Cortex of kidney (tissue), 1 donor: ENCODE results near the gene SERPINH1.

Experiments used
- DNase-seq: peaks from one replicate; lab custom pipeline; 2025; lab: John Stamatoyannopoulos, UW

Gene SERPINH1

GRCh38 chr11:75555079-75555811 lies 6.8 kb upstream of the SERPINH1 start:
- no peak for DNase-seq

- DNase-seq: no peak
Observed at GRCh38 chr11:75556275-75556674, 5.8 kb upstream of the SERPINH1 start.

DNA sequence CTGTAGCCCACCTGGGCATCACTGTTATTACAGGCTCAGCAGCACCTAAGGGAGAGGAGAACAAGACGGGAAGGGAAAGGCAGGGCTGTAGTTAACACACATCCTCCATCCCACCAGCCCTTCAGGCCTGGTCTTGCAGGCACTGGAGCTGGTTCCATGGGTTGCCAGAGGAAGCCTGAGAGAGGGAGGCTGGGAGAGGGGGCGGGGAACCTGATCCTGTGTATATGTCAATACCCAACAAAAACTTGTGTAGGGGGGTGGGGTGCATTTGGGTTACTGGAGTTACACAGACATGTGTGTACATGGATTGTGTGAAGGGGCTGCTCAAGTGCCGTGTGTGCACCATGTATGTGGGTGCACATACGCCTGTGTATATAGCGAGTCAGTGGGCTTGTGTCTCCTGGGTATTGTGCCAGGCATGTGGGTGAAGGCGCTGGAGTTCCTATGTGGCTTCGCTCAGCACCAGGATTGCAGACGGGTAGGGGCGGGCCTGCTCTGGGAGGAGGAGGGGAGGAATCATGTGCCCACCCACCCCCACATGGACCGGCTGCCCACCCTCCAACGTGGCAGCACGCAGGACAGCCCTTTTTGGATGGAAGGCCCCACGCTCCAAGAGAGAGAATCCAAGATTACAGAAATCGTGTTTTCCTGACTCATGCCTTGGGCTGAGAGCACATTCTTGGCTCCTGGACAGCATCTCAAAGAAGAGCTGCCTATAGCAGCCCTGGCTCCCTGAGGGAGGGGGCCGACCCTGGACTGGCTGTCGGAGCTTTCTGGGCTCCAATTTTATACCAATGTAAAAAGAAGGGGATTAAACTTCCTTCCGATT lies 4.2 kb upstream of the SERPINH1 start:
- DNase-seq: no peak

DNA sequence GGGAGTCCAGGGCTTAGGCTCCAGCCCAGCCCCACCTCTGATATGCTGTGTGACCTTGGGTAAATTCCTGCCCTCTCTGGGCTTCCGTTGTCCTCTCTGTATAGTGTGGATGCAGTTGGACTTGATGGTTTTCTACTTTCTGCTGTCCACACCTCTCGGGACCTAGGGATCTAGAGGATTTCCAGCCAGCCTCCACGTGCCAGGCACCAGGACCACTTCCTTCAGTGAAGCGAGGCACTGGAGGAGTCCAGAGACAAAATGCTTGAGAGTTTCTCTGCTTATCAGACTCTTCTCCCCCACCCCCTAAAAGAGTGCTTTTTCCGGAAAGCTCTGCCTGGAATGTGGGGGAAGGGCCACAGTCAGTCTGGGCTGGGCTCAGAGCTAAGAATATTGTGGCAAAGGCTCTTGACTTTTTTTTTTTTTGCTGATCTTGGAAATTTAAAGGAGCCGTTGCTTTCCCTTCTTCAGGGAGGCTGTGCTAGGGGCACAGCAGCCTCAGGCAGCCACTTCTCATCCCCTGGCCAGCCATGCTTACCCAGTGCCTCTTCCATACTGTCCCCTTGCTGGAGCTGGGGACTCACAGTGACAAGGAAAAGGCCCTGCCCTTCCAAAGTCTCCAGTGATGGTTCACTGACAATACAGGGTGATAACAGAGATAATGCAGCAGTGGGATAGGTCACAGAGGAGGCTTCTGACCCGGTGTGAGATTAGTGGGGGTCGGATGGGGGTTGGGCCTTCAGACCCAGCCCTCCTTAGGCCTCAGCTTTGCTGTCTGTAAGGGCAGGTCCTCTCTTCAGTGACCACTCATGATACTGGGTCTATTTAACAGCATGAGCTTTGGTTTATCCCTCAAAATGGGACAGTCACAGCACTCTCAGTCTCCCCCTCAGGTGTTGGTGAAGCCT lies 2.9 kb upstream of the SERPINH1 start:
- no peak for DNase-seq

DNA sequence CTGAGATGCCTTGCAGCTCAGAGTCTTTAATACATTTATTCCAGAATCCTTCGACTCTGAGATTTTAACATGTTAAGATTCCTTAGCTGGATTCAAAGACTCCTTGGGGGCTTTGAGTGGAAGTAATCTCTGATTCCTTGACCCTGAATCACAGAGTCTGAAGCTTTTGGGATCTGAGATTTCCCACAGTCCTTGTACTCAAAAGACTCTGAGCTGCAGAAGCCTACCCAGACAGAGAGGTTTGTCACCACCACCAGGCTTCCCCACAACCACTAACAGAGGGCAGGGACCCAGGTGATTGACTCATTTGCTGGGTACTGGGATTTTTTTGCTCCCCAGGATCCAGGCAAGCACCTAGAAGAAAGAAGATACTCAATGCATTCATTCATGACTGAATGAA lies 1.4 kb upstream of the SERPINH1 start:
- DNase-seq: no peak

DNA sequence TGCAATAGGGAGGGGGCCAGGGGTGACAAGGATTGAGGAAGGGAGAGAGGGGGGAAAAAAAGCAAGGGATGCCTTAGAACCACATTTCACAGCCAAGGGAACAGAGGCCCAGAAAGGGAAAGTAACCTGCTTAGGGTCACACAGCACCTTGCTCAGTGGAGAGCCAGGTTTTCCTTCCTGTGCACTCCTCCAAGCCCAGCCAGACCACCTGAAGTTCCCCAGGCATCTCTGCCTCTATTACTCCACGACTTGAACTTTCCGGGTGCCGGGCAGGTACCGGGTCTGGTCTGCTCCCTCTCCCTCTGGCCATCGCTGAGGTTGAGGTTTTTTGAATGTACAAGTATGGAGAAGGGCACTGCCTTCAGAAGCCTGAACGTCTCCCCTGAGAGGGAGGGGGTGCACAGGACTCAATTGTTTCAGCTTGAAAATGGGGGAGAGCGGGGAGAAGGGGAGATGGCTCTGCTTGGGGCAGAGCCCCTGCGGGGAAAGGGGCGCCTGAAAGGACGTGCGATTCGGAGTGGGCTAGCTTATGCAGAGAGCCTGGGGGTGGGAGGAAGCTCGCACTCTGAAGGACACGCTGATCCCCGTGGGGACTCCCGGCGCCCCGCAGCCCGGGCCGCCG lies 516 bp upstream of the SERPINH1 start:
- DNase-seq: no peak

GRCh38 chr11:75562836-75563484 lies 907 bp downstream of the SERPINH1 start:
- DNase-seq: no peak

GRCh38 chr11:75563501-75563977 lies 1.5 kb downstream of the SERPINH1 start:
- DNase-seq: no peak

GRCh38 chr11:75563978-75564552 lies 2.0 kb downstream of the SERPINH1 start:
- DNase-seq: no peak

- no peak for DNase-seq
Observed at GRCh38 chr11:75565221-75565814, 3.3 kb downstream of the SERPINH1 start.

- DNase-seq: no peak
Observed at GRCh38 chr11:75565916-75566762, 4.1 kb downstream of the SERPINH1 start.

DNA sequence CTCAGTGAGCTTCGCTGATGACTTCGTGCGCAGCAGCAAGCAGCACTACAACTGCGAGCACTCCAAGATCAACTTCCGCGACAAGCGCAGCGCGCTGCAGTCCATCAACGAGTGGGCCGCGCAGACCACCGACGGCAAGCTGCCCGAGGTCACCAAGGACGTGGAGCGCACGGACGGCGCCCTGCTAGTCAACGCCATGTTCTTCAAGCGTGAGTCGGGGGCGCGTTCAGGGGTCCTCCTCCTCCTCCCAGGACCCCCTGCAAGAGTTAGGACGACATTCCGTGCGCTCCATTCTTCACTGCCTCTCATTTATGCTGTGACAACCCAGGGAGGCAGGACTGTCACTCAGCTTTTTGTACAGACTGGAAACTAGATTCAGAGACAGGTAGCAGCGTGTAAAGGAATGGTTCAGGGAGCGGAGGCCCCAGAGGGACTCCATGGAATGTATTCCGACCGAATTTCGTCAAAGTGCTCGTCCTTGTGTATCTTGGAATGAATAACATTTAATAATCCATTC lies 4.8 kb downstream of the SERPINH1 start:
- no peak for DNase-seq

GRCh38 chr11:75567971-75568370 lies 5.9 kb downstream of the SERPINH1 start:
- DNase-seq: no peak

DNA sequence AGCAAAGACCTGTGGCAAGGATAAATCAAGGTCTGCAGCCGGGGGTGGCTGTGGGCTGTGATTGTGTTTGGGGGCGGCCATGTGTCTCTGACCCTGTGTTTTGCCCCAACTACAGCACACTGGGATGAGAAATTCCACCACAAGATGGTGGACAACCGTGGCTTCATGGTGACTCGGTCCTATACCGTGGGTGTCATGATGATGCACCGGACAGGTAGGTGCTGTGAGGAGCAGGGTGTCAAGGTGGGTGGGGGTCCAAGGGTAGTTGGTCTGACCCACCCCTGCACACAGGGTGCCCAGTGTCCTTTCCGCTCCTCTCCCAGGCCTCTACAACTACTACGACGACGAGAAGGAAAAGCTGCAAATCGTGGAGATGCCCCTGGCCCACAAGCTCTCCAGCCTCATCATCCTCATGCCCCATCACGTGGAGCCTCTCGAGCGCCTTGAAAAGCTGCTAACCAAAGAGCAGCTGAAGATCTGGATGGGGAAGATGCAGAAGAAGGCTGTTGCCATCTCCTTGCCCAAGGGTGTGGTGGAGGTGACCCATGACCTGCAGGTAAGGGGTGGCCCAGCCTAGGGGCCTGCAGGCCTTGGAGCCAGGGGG lies 6.7 kb downstream of the SERPINH1 start:
- DNase-seq: no peak

GRCh38 chr11:75570559-75571139 lies 8.6 kb downstream of the SERPINH1 start:
- no peak for DNase-seq

DNA sequence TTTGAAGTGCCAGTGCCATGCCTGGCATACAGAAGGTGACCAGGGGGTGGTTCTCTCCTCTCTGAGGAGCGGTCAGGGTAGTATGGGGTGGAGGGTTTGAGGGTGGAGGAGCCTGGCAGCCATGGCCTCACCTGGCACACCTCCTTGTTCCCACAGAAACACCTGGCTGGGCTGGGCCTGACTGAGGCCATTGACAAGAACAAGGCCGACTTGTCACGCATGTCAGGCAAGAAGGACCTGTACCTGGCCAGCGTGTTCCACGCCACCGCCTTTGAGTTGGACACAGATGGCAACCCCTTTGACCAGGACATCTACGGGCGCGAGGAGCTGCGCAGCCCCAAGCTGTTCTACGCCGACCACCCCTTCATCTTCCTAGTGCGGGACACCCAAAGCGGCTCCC lies 9.6 kb downstream of the SERPINH1 start:
- DNase-seq: no peak

DNA sequence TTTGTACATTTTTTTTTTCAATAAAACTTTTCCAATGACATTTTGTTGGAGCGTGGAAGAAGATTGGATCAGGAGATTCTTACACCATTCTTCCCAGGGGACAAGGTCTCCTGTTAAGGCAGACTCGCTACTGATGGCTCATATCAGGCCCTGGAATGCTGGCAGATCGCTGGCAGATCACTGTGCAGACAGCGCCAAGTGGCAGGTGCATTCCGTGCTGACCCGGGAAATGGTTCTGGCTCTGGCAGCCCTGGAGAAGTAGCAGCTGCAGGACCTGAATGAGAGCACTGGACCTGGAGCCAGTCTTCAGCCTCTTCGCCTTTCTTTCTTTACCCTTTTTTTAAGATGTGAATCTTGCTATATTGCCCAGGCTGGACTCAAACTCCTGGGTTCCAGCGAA lies 10.7 kb downstream of the SERPINH1 start:
- no peak for DNase-seq
